HS-27A (cell line): ENCODE results near the gene GH1.

Source experiments
- DNase-seq: peaks from one replicate; pipeline ENCODE4 v3.0.0-alpha.2; 2012; ENCODE audit warnings: low read depth, missing footprints

Gene GH1

GRCh38 chr17:63944736-63945499, 26.3 kb upstream of the GH1 start:
- no peak for DNase-seq

- no peak for DNase-seq
Observed at GRCh38 chr17:63943745-63944144, 25.1 kb upstream of the GH1 start.

GRCh38 chr17:63942309-63942985, 23.8 kb upstream of the GH1 start:
- no peak for DNase-seq

GRCh38 chr17:63941751-63942150, 23.1 kb upstream of the GH1 start:
- no peak for DNase-seq

GRCh38 chr17:63941162-63941561, 22.5 kb upstream of the GH1 start:
- DNase-seq, result no peak

- no peak for DNase-seq
Observed at GRCh38 chr17:63940584-63940983, 21.9 kb upstream of the GH1 start.

- no peak for DNase-seq
Observed at GRCh38 chr17:63939884-63940283, 21.2 kb upstream of the GH1 start.

GRCh38 chr17:63939401-63939800, 20.8 kb upstream of the GH1 start:
- no peak for DNase-seq

- no peak for DNase-seq
Observed at GRCh38 chr17:63937920-63938319, 19.3 kb upstream of the GH1 start.

GRCh38 chr17:63937319-63937718, 18.7 kb upstream of the GH1 start:
- no peak for DNase-seq

- DNase-seq, result no peak
Observed at GRCh38 chr17:63934183-63935112, 15.8 kb upstream of the GH1 start.

- DNase-seq, result no peak
Observed at GRCh38 chr17:63933598-63933997, 15.0 kb upstream of the GH1 start.

- no peak for DNase-seq
Observed at GRCh38 chr17:63932721-63933120, 14.1 kb upstream of the GH1 start.

- DNase-seq, result no peak
Observed at GRCh38 chr17:63931981-63932561, 13.4 kb upstream of the GH1 start, which contains the start of gene CD79B. Gene CD79B, minus strand, starts transcription at chr17:63932331. Its CDS starts 70 bp downstream, at chr17:63932261.

- no peak for DNase-seq
Observed at GRCh38 chr17:63930951-63931575, 12.4 kb upstream of the GH1 start.

GRCh38 chr17:63929860-63930766, 11.5 kb upstream of the GH1 start:
- DNase-seq, result no peak

GRCh38 chr17:63928966-63929695, 10.5 kb upstream of the GH1 start:
- no peak for DNase-seq

GRCh38 chr17:63928172-63928666, 9.6 kb upstream of the GH1 start:
- no peak for DNase-seq

GRCh38 chr17:63927464-63928171, 9.0 kb upstream of the GH1 start:
- no peak for DNase-seq
